ENCODE measurements around the gene SRGAP1.

Gene SRGAP1

GRCh38 chr12:64173456-64173855 lies 329.0 kb downstream of the SRGAP1 start:
- no peaks in the 10 kb centered on the region for H3F3A ChIP-seq (ENCODE audit: insufficient read depth, low read length)
- no peaks in the 10 kb centered on the region for H3K9me3 ChIP-seq (ENCODE audit: low read length)
- H3K4me3 ChIP-seq (ENCODE audit: low read depth, low read length, poor library complexity, severe bottlenecking), result no peak overlapping the region
- no peaks in the 10 kb centered on the region for H3K4me1 ChIP-seq (ENCODE audit: insufficient read depth, low read length, severe bottlenecking)
- H4K20me1 ChIP-seq (ENCODE audit: insufficient read depth, low read length), result no peaks in the 10 kb centered on the region
- H3K27me3 ChIP-seq (ENCODE audit: insufficient read depth, low read length), result no peaks in the 10 kb centered on the region
- no peaks in the 10 kb centered on the region for H3K9me2 ChIP-seq (ENCODE audit: low read depth, low read length)
- H3K36me3 ChIP-seq (ENCODE audit: insufficient read depth, low read length), result no peaks in the 10 kb centered on the region
- no peak overlapping the region for H3K4me2 ChIP-seq (ENCODE audit: low read length)
- no peaks in the 10 kb centered on the region for H3K79me2 ChIP-seq (ENCODE audit: insufficient read depth, low read length)
- H3K27ac ChIP-seq (ENCODE audit: low read depth, low read length, poor library complexity, severe bottlenecking), result no peak overlapping the region
- no peak for TF ChIP-seq EZH2 (IDR thresholded peaks at IDR 0.05; ENCODE audit: borderline replicate concordance, low read length)
- TF ChIP-seq CTCF (IDR thresholded peaks at IDR 0.05; ENCODE audit: low read length), result no peak
- H2AFZ ChIP-seq (ENCODE audit: low read length), result no peak overlapping the region
- H3K9ac ChIP-seq (ENCODE audit: low read length), result no peak overlapping the region

- Histone ChIP-seq H3K27me3 (ENCODE audit: insufficient read depth, low read length) (no peaks in the 10 kb centered on the region), H3K36me3 (ENCODE audit: insufficient read depth, low read length) (no peaks in the 10 kb centered on the region), H2AFZ (ENCODE audit: low read length) (no peak overlapping the region), H3K4me1 (ENCODE audit: insufficient read depth, low read length, severe bottlenecking) (no peaks in the 10 kb centered on the region), H3K9me3 (ENCODE audit: low read length) (no peaks in the 10 kb centered on the region), H3K79me2 (ENCODE audit: insufficient read depth, low read length) (no peaks in the 10 kb centered on the region), H3K4me2 (ENCODE audit: low read length) (no peak overlapping the region), H3K9ac (ENCODE audit: low read length) (no peak overlapping the region), H3F3A (ENCODE audit: insufficient read depth, low read length) (no peaks in the 10 kb centered on the region), H4K20me1 (ENCODE audit: insufficient read depth, low read length) (no peaks in the 10 kb centered on the region), H3K9me2 (ENCODE audit: low read depth, low read length) (no peaks in the 10 kb centered on the region), H3K27ac (ENCODE audit: low read depth, low read length, poor library complexity, severe bottlenecking) (no peak overlapping the region), H3K4me3 (ENCODE audit: low read depth, low read length, poor library complexity, severe bottlenecking) (no peak overlapping the region)
- TF ChIP-seq CTCF (IDR thresholded peaks at IDR 0.05; ENCODE audit: low read length), result no peak
- TF ChIP-seq EZH2 (IDR thresholded peaks at IDR 0.05; ENCODE audit: borderline replicate concordance, low read length), result no peak
Observed at GRCh38 chr12:64175254-64175945, 330.9 kb downstream of the SRGAP1 start.

- Histone ChIP-seq H3K4me3 (ENCODE audit: low read depth, low read length, poor library complexity, severe bottlenecking) (no peak overlapping the region), H3K9me3 (ENCODE audit: low read length) (no peaks in the 10 kb centered on the region), H3K9ac (ENCODE audit: low read length) (no peak overlapping the region), H3K27me3 (ENCODE audit: insufficient read depth, low read length) (no peaks in the 10 kb centered on the region), H3K79me2 (ENCODE audit: insufficient read depth, low read length) (no peaks in the 10 kb centered on the region), H3K36me3 (ENCODE audit: insufficient read depth, low read length) (no peaks in the 10 kb centered on the region), H3K4me2 (ENCODE audit: low read length) (no peak overlapping the region), H3K27ac (ENCODE audit: low read depth, low read length, poor library complexity, severe bottlenecking) (no peak overlapping the region), H4K20me1 (ENCODE audit: insufficient read depth, low read length) (no peaks in the 10 kb centered on the region), H3K4me1 (ENCODE audit: insufficient read depth, low read length, severe bottlenecking) (no peaks in the 10 kb centered on the region), H3F3A (ENCODE audit: insufficient read depth, low read length) (no peaks in the 10 kb centered on the region), H2AFZ (ENCODE audit: low read length) (no peak overlapping the region), H3K9me2 (ENCODE audit: low read depth, low read length) (no peaks in the 10 kb centered on the region)
- TF ChIP-seq CTCF (IDR thresholded peaks at IDR 0.05; ENCODE audit: low read length) (no peak), EZH2 (IDR thresholded peaks at IDR 0.05; ENCODE audit: borderline replicate concordance, low read length) (no peak)
Observed at GRCh38 chr12:64177001-64177400, 332.5 kb downstream of the SRGAP1 start.

Measured in OCI-LY1 (cell line).